Retinal pigment epithelial cell (primary cell): Measurements from ENCODE around the gene SPPL2B.

Source experiments
- DNase-seq: peaks from one replicate; pipeline ENCODE4 v3.0.0-alpha.2; 2010; ENCODE audit warnings: low read depth
- H3K4me3 ChIP-seq: 2 replicates; pipeline ENCODE4 v1.5.1; 2011; ENCODE audit warnings: mild to moderate bottlenecking, low read length, control low read depth, moderate library complexity
- CTCF ChIP-seq: conservative IDR thresholded peaks from 2 replicates; pipeline ENCODE4 v1.5.1; 2011; ENCODE audit warnings: low read depth, low read length, control low read depth, inconsistent platforms

Gene SPPL2B

GRCh38 chr19:2325281-2326046 is 3.0 kb upstream of the SPPL2B start:
- no peak for DNase-seq
- TF ChIP-seq CTCF, result no peak

GRCh38 chr19:2326699-2327360 is 1.7 kb upstream of the SPPL2B start:
- H3K4me3 ChIP-seq, result no peak overlapping the region
- DNase-seq, result no peak
- TF ChIP-seq CTCF, result no peak

More at GRCh38 chr19:2325281-2326046, 3.0 kb upstream of the SPPL2B start:
- no peak overlapping the region for H3K4me3 ChIP-seq

- peak overlapping the region; percentile 97 for H3K4me3 ChIP-seq
- TF ChIP-seq CTCF, result no peak
- peak; percentile 39 for DNase-seq
Measured at GRCh38 chr19:2327773-2328400, 597 bp upstream of the SPPL2B start.

GRCh38 chr19:2329149-2329478 is 630 bp downstream of the SPPL2B start:
- DNase-seq, result no peak
- no peak for TF ChIP-seq CTCF
- H3K4me3 ChIP-seq, result peak overlapping the region; percentile 97

GRCh38 chr19:2329501-2329916 is 1.0 kb downstream of the SPPL2B start:
- TF ChIP-seq CTCF, result no peak
- H3K4me3 ChIP-seq, result peak overlapping the region; percentile 97
- DNase-seq, result no peak

- no peak overlapping the region for H3K4me3 ChIP-seq
- no peak for DNase-seq
- TF ChIP-seq CTCF, result no peak
Measured at GRCh38 chr19:2330255-2330631, 1.8 kb downstream of the SPPL2B start.
